GM19324 (cell line): Measurements from ENCODE around the gene HMCN1.

Experiments used
- ATAC-seq: cut with Tn5 transposase; IDR thresholded peaks from one replicate; pipeline ENCODE4 v1.9.1; 2021; ENCODE audit warnings: mild to moderate bottlenecking, moderate library complexity; ENCODE audit not compliant: unreplicated experiment, low FRiP score

Gene HMCN1

GRCh38 chr1:185942961-185943360 lies 208.8 kb downstream of the HMCN1 start:
- ATAC-seq: no peak

- no peak for ATAC-seq
Measured at GRCh38 chr1:185956881-185957280, 222.7 kb downstream of the HMCN1 start.

- no peak for ATAC-seq
Measured at GRCh38 chr1:185957441-185958363, 223.5 kb downstream of the HMCN1 start.

- ATAC-seq: no peak
Measured at GRCh38 chr1:185960422-185961321, 226.5 kb downstream of the HMCN1 start.

- ATAC-seq: no peak
Measured at GRCh38 chr1:185961664-185962063, 227.5 kb downstream of the HMCN1 start.

- no peak for ATAC-seq
Measured at GRCh38 chr1:185964946-185965345, 230.8 kb downstream of the HMCN1 start.

- no peak for ATAC-seq
Measured at GRCh38 chr1:185965870-185966269, 231.7 kb downstream of the HMCN1 start.

GRCh38 chr1:185966471-185966870 lies 232.3 kb downstream of the HMCN1 start:
- ATAC-seq: no peak

- no peak for ATAC-seq
Measured at GRCh38 chr1:185969028-185969427, 234.8 kb downstream of the HMCN1 start.

- ATAC-seq: no peak
Measured at GRCh38 chr1:185969524-185969991, 235.4 kb downstream of the HMCN1 start.

- ATAC-seq: no peak
Measured at GRCh38 chr1:185971688-185972087, 237.5 kb downstream of the HMCN1 start.

- ATAC-seq: no peak
Measured at GRCh38 chr1:185972096-185972850, 238.1 kb downstream of the HMCN1 start.

- no peak for ATAC-seq
Measured at GRCh38 chr1:185973645-185974044, 239.5 kb downstream of the HMCN1 start.

- ATAC-seq: no peak
Measured at GRCh38 chr1:185974367-185975170, 240.4 kb downstream of the HMCN1 start.

GRCh38 chr1:185980891-185981290 lies 246.7 kb downstream of the HMCN1 start:
- no peak for ATAC-seq

GRCh38 chr1:185984113-185984836 lies 250.1 kb downstream of the HMCN1 start:
- ATAC-seq: no peak

GRCh38 chr1:185987611-185988321 lies 253.6 kb downstream of the HMCN1 start:
- ATAC-seq: no peak

- no peak for ATAC-seq
Measured at GRCh38 chr1:185990565-185990964, 256.4 kb downstream of the HMCN1 start.
